M059J (cell line): ENCODE data around the gene TRPM1. TPM values are rescaled to one million over a fixed set of nuclear protein-coding genes. Genes with fewer than 3 reads are reported as not detected.
"Not testable (repeated sequence)": the region's sequence is repeated elsewhere in the genome, so short reads cannot be mapped to it uniquely, and the experiment has no call there.

Experiments
- DNase-seq: peaks from one replicate; pipeline ENCODE4 v3.0.0-alpha.2; 2012; ENCODE audit warnings: low read depth
- total RNA-seq: library from RNA; depleted of rRNA; stranded (reverse); fragments of >200 nt; shearing (Covaris generic); gene quantifications from 2 replicates; pipeline ENCODE4 v1.2.3, GENCODE V29; 2014

The TRPM1 gene
- total RNA-seq, 1 experiment from 2014 or later = 0.02 TPM

- no peak for DNase-seq
Observed at GRCh38 chr15:31125061-31125460, 23.5 kb upstream of the TRPM1 start.

- DNase-seq = no peak
Observed at GRCh38 chr15:31116423-31117030, 15.0 kb upstream of the TRPM1 start.

GRCh38 chr15:31111091-31111647 lies 9.6 kb upstream of the TRPM1 start:
- DNase-seq = no peak

- DNase-seq = peak; percentile 35
Observed at GRCh38 chr15:31108836-31109235, 7.3 kb upstream of the TRPM1 start.

- DNase-seq = no peak
Observed at GRCh38 chr15:31106495-31107300, 5.2 kb upstream of the TRPM1 start.

GRCh38 chr15:31104003-31104402 lies 2.5 kb upstream of the TRPM1 start:
- DNase-seq = no peak

GRCh38 chr15:31102374-31103342 lies 1.1 kb upstream of the TRPM1 start:
- no peak for DNase-seq

GRCh38 chr15:31102039-31102321 lies 455 bp upstream of the TRPM1 start:
- no peak for DNase-seq

- no peak for DNase-seq
Observed at GRCh38 chr15:31100738-31101137, 787 bp downstream of the TRPM1 start.

GRCh38 chr15:31098953-31099740 lies 2.4 kb downstream of the TRPM1 start:
- peak; percentile 32 for DNase-seq

- no peak for DNase-seq
Observed at GRCh38 chr15:31098491-31098917, 3.0 kb downstream of the TRPM1 start.

GRCh38 chr15:31096563-31096962 lies 5.0 kb downstream of the TRPM1 start:
- DNase-seq = no peak

GRCh38 chr15:31091481-31091880 lies 10.0 kb downstream of the TRPM1 start:
- DNase-seq = peak; percentile 83

- DNase-seq = no peak
Observed at GRCh38 chr15:31090766-31091165, 10.8 kb downstream of the TRPM1 start.

- no peak for DNase-seq
Observed at GRCh38 chr15:31089368-31090047, 12.0 kb downstream of the TRPM1 start.

GRCh38 chr15:31088672-31089367 lies 12.7 kb downstream of the TRPM1 start:
- no peak for DNase-seq

- not testable (repeated sequence) for DNase-seq
Observed at GRCh38 chr15:31088041-31088440, 13.5 kb downstream of the TRPM1 start.

GRCh38 chr15:31086344-31086743 lies 15.2 kb downstream of the TRPM1 start:
- DNase-seq = no peak

- DNase-seq = no peak
Observed at GRCh38 chr15:31085359-31085758, 16.2 kb downstream of the TRPM1 start.

- no peak for DNase-seq
Observed at GRCh38 chr15:31084176-31084575, 17.3 kb downstream of the TRPM1 start.
